H1 (cell line): ENCODE data around the gene GRHL3. TPM values are rescaled to one million over a fixed set of nuclear protein-coding genes. Genes with fewer than 3 reads are reported as not detected.
A peak's percentile ranks its signal among the peaks of the same experiment; 100 is the strongest.

Source experiments
- CTCF ChIA-PET: fragments of 300-600 bp; sonication (Branson Sonifier 250); formaldehyde crosslinking; loops from one replicate; lab custom pipeline; 2021; ENCODE audit not compliant: partially characterized antibody; lab: Charles Lee
- POLR2A ChIA-PET: fragments of 300-600 bp; sonication (Branson Sonifier 250); formaldehyde crosslinking; loops from one replicate; lab custom pipeline; 2021; ENCODE audit warnings: inconsistent platforms; ENCODE audit not compliant: partially characterized antibody; lab: Charles Lee
- DNase-seq, 2 experiments: peaks; one replicate each; pipeline versions ENCODE4 v3.0.0 to v3.0.0-alpha.2; 2010 to 2022; ENCODE audit warnings: low spot score in 2 of 2, low read depth in 1 of 2, mixed read lengths in 1 of 2
- FAIRE-seq: peaks from 2 replicates; lab custom pipeline; 2011; peaks lifted over from hg19 to GRCh38; lab: Jason Lieb, UNC
- H2AFZ ChIP-seq: 2 replicates; pipeline ENCODE4 v1.8.1; 2012; ENCODE audit warnings: low read length, inconsistent platforms
- H2AK5ac ChIP-seq: 2 replicates; pipeline ENCODE4 v1.6.1; 2013; ENCODE audit warnings: low read depth, low read length
- H2BK120ac ChIP-seq: replicated peaks from 2 replicates; pipeline ENCODE3; 2013; ENCODE audit warnings: low read depth, low read length, inconsistent platforms
- H2BK12ac ChIP-seq: 2 replicates; pipeline ENCODE4 v1.6.1; 2013; ENCODE audit warnings: low read depth, low read length
- H2BK15ac ChIP-seq: 2 replicates; pipeline ENCODE4 v1.6.1; 2013; ENCODE audit warnings: low read length
- H2BK20ac ChIP-seq: 2 replicates; pipeline ENCODE4 v1.6.1; 2013; ENCODE audit warnings: low read length
- H2BK5ac ChIP-seq: 2 replicates; pipeline ENCODE4 v1.6.1; 2013; ENCODE audit warnings: low read depth, low read length
- H3K14ac ChIP-seq: 2 replicates; pipeline ENCODE4 v1.6.1; 2013; ENCODE audit warnings: inconsistent platforms; ENCODE audit not compliant: insufficient read length
- H3K18ac ChIP-seq: 2 replicates; pipeline ENCODE4 v1.6.1; 2013; ENCODE audit warnings: low read length; ENCODE audit errors: extremely low read depth
- H3K23ac ChIP-seq: 2 replicates; pipeline ENCODE4 v1.6.1; 2013; ENCODE audit warnings: inconsistent platforms; ENCODE audit not compliant: insufficient read length
- H3K23me2 ChIP-seq: 2 replicates; pipeline ENCODE4 v1.6.1; 2013; ENCODE audit warnings: low read depth, low read length
- H3K27ac ChIP-seq: 2 replicates; pipeline ENCODE4 v1.6.1; 2011; ENCODE audit warnings: low read depth, low read length, inconsistent platforms
- H3K27me3 ChIP-seq, 4 experiments: replicated peaks in 1 of 4; 1 replicate in 1 of 4; 2 replicates in 3 of 4; pipeline versions ENCODE4 v1.6.1 to v1.8.1; 2011 to 2013; ENCODE audit warnings: low read length in 3 of 4, mild to moderate bottlenecking in 3 of 4, inconsistent platforms in 2 of 4, mixed read lengths in 2 of 4, moderate library complexity in 1 of 4; ENCODE audit not compliant: control insufficient read depth in 3 of 4, insufficient read depth in 3 of 4; ENCODE audit errors: extremely low read depth in 1 of 4
- H3K36me3 ChIP-seq, 4 experiments: 2 replicates each; pipeline versions ENCODE4 v1.6.1 to v1.8.1; 2011 to 2013; ENCODE audit warnings: mild to moderate bottlenecking in 4 of 4, low read length in 3 of 4, moderate library complexity in 2 of 4, control low read depth in 1 of 4, inconsistent platforms in 1 of 4; ENCODE audit not compliant: insufficient read depth in 4 of 4, control insufficient read depth in 2 of 4
- H3K4ac ChIP-seq: replicated peaks from 2 replicates; pipeline ENCODE3; 2013; ENCODE audit warnings: low read length, low read depth, mixed read lengths, inconsistent platforms; ENCODE audit not compliant: insufficient read length
- H3K4me1 ChIP-seq, 4 experiments: replicated peaks in 1 of 4; 1 replicate in 1 of 4; 2 replicates in 3 of 4; pipeline versions ENCODE4 v1.6.1 to v1.8.1; 2011 to 2013; ENCODE audit warnings: low read length in 3 of 4, inconsistent platforms in 2 of 4, mixed read lengths in 1 of 4; ENCODE audit not compliant: insufficient read depth in 4 of 4, control insufficient read depth in 3 of 4
- H3K4me2 ChIP-seq, 2 experiments: 2 replicates each; pipeline versions ENCODE4 v1.6.1 to v1.8.1; 2011 to 2013; ENCODE audit warnings: low read depth in 2 of 2, low read length in 2 of 2, control low read depth in 1 of 2, inconsistent platforms in 1 of 2, mild to moderate bottlenecking in 1 of 2; ENCODE audit not compliant: insufficient read depth in 1 of 2
- H3K4me3 ChIP-seq, 4 experiments: fragments of 200-600, 300-600 bp in 1 of 4; sonication (generic), shearing (Covaris generic), sonication (Bioruptor Twin) in 1 of 4; 2 replicates each; pipeline versions ENCODE4 v1.5.1 to v1.8.1; 2011 to 2016; ENCODE audit warnings: low read length in 4 of 4, low read depth in 3 of 4, control low read depth in 2 of 4, inconsistent platforms in 2 of 4, mild to moderate bottlenecking in 2 of 4, mixed read lengths in 1 of 4, moderate library complexity in 1 of 4; ENCODE audit not compliant: insufficient read depth in 2 of 4; ENCODE audit errors: extremely low read depth in 1 of 4
- H3K56ac ChIP-seq: replicated peaks from 2 replicates; pipeline ENCODE3; 2013; ENCODE audit warnings: low read depth, mild to moderate bottlenecking, mixed read lengths, low read length, inconsistent platforms; ENCODE audit not compliant: insufficient read length
- H3K79me1 ChIP-seq: 2 replicates; pipeline ENCODE4 v1.6.1; 2013; ENCODE audit warnings: low read depth, low read length, control low read depth
- H3K79me2 ChIP-seq, 2 experiments: 2 replicates each; pipeline versions ENCODE4 v1.6.1 to v1.8.1; 2012 to 2013; ENCODE audit warnings: low read length in 2 of 2, mild to moderate bottlenecking in 2 of 2, inconsistent platforms in 1 of 2; ENCODE audit not compliant: insufficient read depth in 2 of 2, control insufficient read depth in 1 of 2
- H3K9ac ChIP-seq, 4 experiments: replicated peaks in 1 of 4; 1 replicate in 1 of 4; 2 replicates in 3 of 4; pipeline versions ENCODE4 v1.6.1 to v1.8.1; 2011 to 2013; ENCODE audit warnings: low read depth in 3 of 4, low read length in 3 of 4, control low read depth in 2 of 4, mild to moderate bottlenecking in 2 of 4, moderate library complexity in 2 of 4, inconsistent platforms in 1 of 4; ENCODE audit errors: extremely low read depth in 1 of 4
- H3K9me3 ChIP-seq, 2 experiments: 2 replicates each; pipeline versions ENCODE4 v1.6.1 to v1.8.1; 2012 to 2013; ENCODE audit warnings: mild to moderate bottlenecking in 2 of 2, moderate library complexity in 2 of 2, control low read depth in 1 of 2, inconsistent platforms in 1 of 2, low read depth in 1 of 2, low read length in 1 of 2, mixed read lengths in 1 of 2; ENCODE audit not compliant: insufficient read depth in 2 of 2
- H4K20me1 ChIP-seq, 2 experiments: replicated peaks in 1 of 2; 2 replicates each; pipeline versions ENCODE3 to v1.8.1; 2011 to 2013; ENCODE audit warnings: inconsistent platforms in 2 of 2, low read length in 2 of 2, mild to moderate bottlenecking in 1 of 2; ENCODE audit not compliant: insufficient read depth in 2 of 2, control insufficient read depth in 1 of 2
- H4K5ac ChIP-seq: 2 replicates; pipeline ENCODE4 v1.6.1; 2013; ENCODE audit warnings: low read length, low read depth, mixed read lengths, inconsistent platforms; ENCODE audit not compliant: insufficient read length
- H4K8ac ChIP-seq: 2 replicates; pipeline ENCODE4 v1.8.0; 2013; ENCODE audit warnings: mild to moderate bottlenecking, moderate library complexity, low read length, inconsistent platforms; ENCODE audit not compliant: insufficient read depth; ENCODE audit errors: extremely low read depth
- H4K91ac ChIP-seq: replicated peaks from 2 replicates; pipeline ENCODE3; 2013; ENCODE audit warnings: low read length, mixed read lengths, inconsistent platforms; ENCODE audit not compliant: insufficient read length
- ASH2L ChIP-seq: fragments of 200-600, 300-600 bp; sonication (generic); IDR thresholded peaks from one replicate; pipeline ENCODE4 v1.7.1; 2017; ENCODE audit warnings: low read length
- BACH1 ChIP-seq: IDR thresholded peaks from 2 replicates; pipeline ENCODE4 v1.6.1; 2012; ENCODE audit warnings: low read length, improper control_type of control experiment
- CHD1 ChIP-seq: IDR thresholded peaks from 2 replicates; pipeline ENCODE4 v1.6.1; 2012; ENCODE audit warnings: low read depth, low read length, improper control_type of control experiment
- RAD21 ChIP-seq, 2 experiments: IDR thresholded peaks in 1 of 2; conservative IDR thresholded peaks in 1 of 2; 2 replicates each; pipeline ENCODE4 v1.6.1; 2011; ENCODE audit warnings: low read depth in 2 of 2, low read length in 2 of 2, improper control_type of control experiment in 1 of 2, inconsistent platforms in 1 of 2, mild to moderate bottlenecking in 1 of 2, moderate library complexity in 1 of 2
- SIN3A ChIP-seq, 2 experiments: IDR thresholded peaks in 1 of 2; conservative IDR thresholded peaks in 1 of 2; 2 replicates each; pipeline ENCODE4 v1.6.1; 2011 to 2012; ENCODE audit warnings: low read length in 2 of 2, improper control_type of control experiment in 1 of 2, low read depth in 1 of 2, mild to moderate bottlenecking in 1 of 2
- SP2 ChIP-seq: IDR thresholded peaks from 2 replicates; pipeline ENCODE4 v1.6.1; 2012; ENCODE audit warnings: mild to moderate bottlenecking, low read length, inconsistent platforms
- USF2 ChIP-seq: IDR thresholded peaks from 2 replicates; pipeline ENCODE4 v1.6.1; 2011; ENCODE audit warnings: low read length, improper control_type of control experiment
- WGBS, 2 experiments: shearing (Covaris generic) in 1 of 2; methylation state at CpG; one replicate each; pipeline versions ENCODE4 v1.1.6 to v1.1.7; 2013 to 2015; ENCODE audit warnings: low lambda C conversion rate in 2 of 2, mixed read lengths in 2 of 2, inconsistent platforms in 1 of 2, low coverage in 1 of 2, missing lambda C conversion rate in 1 of 2; ENCODE audit not compliant: insufficient replicate concordance in 2 of 2, insufficient coverage in 1 of 2, insufficient read length in 1 of 2; ENCODE audit errors: extremely low coverage in 1 of 2, missing lambda C conversion rate in 1 of 2; 5-methylcytosine and 5-hydroxymethylcytosine counted together
- polyA plus RNA-seq, 7 experiments: library from polyadenylated mRNA; depleted of rRNA in 3 of 7; stranded (reverse) in 5 of 7; unstranded in 2 of 7; fragments of >200 nt in 5 of 7; fragments of 200-250 nt in 2 of 7; gene quantifications; 1 replicate in 5 of 7; 2 replicates in 1 of 7; 4 replicates in 1 of 7; pipeline versions ENCODE4 v1.2.1 to v1.2.3, GENCODE V29; 2011 to 2013; ENCODE audit warnings: missing spikeins in 2 of 7, mixed read lengths in 2 of 7
- total RNA-seq: library from RNA; stranded (reverse); fragmentation: NEBNext Ultra II Directional; extraction: Animal tissue kit (Norgen Biotek cat#: 25700); gene quantifications from 2 replicates; pipeline ENCODE4 v1.2.1, GENCODE V29; 2021

Gene GRHL3
- total and polyA plus RNA-seq, 2 of the 8 experiments (the other 6 are each of a cell fraction or from before 2014, with no cell fraction given), result 0.80 to 1.8 TPM

GRCh38 chr1:24386241-24386640 is 67.1 kb downstream of the GRHL3 start:
- 95% methylated on average over 9 of the region's 9 CpGs; no CpG with 5 or more reads in 1 of the 2 experiments for WGBS, 2 experiments
- no peak for FAIRE-seq
- H2BK15ac ChIP-seq, result no peak overlapping the region
- no peaks in the 10 kb centered on the region for H3K27me3 ChIP-seq
- H3K56ac ChIP-seq, result no peak overlapping the region
- no peak overlapping the region for H4K8ac ChIP-seq
- H2AK5ac ChIP-seq, result no peak overlapping the region
- H3K36me3 ChIP-seq, result no peaks in the 10 kb centered on the region; a peak in 2 of 8 replicates
- no peak overlapping the region for H2BK12ac ChIP-seq
- H3K4ac ChIP-seq, result no peak overlapping the region
- H2BK20ac ChIP-seq, result no peak overlapping the region
- H3K79me2 ChIP-seq, result no peaks in the 10 kb centered on the region
- no peak overlapping the region for H3K23ac ChIP-seq
- no peak overlapping the region for H2AFZ ChIP-seq
- H3K4me1 ChIP-seq, result no peaks in the 10 kb centered on the region
- H4K91ac ChIP-seq, result no peak overlapping the region
- H2BK5ac ChIP-seq, result no peak overlapping the region
- POLR2A ChIA-PET, result interaction anchor here (0.6 to 0.8 kb wide), 2 partner anchors 261 to 338 kb away, joined by 3 read pairs; no protein-coding TSS in a partner anchor
- CTCF ChIA-PET, result interaction anchor here (0.6 to 9.8 kb wide), 32 partner anchors 8 to 315 kb away, joined by 3 to 233 read pairs (median 6); partner anchors contain the start of gene NIPAL3
- no peak overlapping the region for H2BK120ac ChIP-seq
- no peaks in the 10 kb centered on the region for H4K20me1 ChIP-seq
- H3K79me1 ChIP-seq, result no peaks in the 10 kb centered on the region
- no peaks in the 10 kb centered on the region for H3K9me3 ChIP-seq
- H3K9ac ChIP-seq, result no peak overlapping the region
- H3K4me3 ChIP-seq, result no peak overlapping the region
- H4K5ac ChIP-seq, result no peak overlapping the region
- H3K14ac ChIP-seq, result no peak overlapping the region
- DNase-seq, result peak in 1 of 2 experiments; percentile 29
- no peaks in the 10 kb centered on the region for H3K23me2 ChIP-seq
- H3K18ac ChIP-seq, result no peak overlapping the region
- no peak overlapping the region for H3K4me2 ChIP-seq
- no peak overlapping the region for H3K27ac ChIP-seq
- TF ChIP-seq RAD21 (IDR thresholded peaks at IDR 0.05 in 1 of 2, conservative IDR thresholded peaks at IDR 0.05 in 1 of 2; ENCODE audit: low read depth in 2 of 2, low read length in 2 of 2) (no peak), CHD1 (no peak), SP2 (no peak), ASH2L (no peak), BACH1 (no peak), USF2 (no peak), SIN3A (conservative IDR thresholded peaks at IDR 0.05 in 1 of 2, IDR thresholded peaks at IDR 0.05 in 1 of 2; ENCODE audit: low read depth in 1 of 2, low read length in 2 of 2) (no peak)
